Endothelial cell of hepatic sinusoid (primary cell): ENCODE data around the gene SNX2.
"Not testable (repeated sequence)": the region's sequence is repeated elsewhere in the genome, so short reads cannot be mapped to it uniquely, and the experiment has no call there.

Experiments used
- in situ Hi-C: cut with HindIII; loops from 2 replicates; pipeline ENCODE4 v1.10.0; 2017; ENCODE audit warnings: low sequenced_read_pairs

SNX2 gene

DNA sequence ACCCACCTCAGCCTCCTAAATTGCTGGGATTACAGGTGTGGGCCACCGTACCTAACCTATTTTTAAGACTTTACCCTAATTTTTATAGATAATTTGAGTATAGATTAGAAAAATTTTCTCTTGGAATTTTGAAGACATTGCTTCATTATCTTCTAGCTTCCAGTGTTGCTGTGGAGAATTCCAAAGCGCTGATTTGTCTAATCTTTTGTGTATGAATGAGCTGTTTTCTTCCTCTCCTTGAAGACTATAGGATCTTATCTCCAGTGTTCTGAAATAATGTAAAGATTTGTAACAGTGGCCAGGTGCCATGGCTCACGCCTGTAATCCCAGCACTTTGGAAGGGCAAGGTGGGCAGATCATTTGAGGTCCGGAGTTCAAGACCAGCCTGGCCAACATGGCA is 64.9 kb downstream of the SNX2 start:
- in situ Hi-C loops: no loop called here

- in situ Hi-C loops: no loop called here
Observed at GRCh38 chr5:122842016-122842580, 67.2 kb downstream of the SNX2 start.

GRCh38 chr5:122844136-122844909 is 69.4 kb downstream of the SNX2 start:
- in situ Hi-C loops: no loop called here

- in situ Hi-C loops: no loop called here
Observed at GRCh38 chr5:122844910-122845228, 70.0 kb downstream of the SNX2 start.

DNA sequence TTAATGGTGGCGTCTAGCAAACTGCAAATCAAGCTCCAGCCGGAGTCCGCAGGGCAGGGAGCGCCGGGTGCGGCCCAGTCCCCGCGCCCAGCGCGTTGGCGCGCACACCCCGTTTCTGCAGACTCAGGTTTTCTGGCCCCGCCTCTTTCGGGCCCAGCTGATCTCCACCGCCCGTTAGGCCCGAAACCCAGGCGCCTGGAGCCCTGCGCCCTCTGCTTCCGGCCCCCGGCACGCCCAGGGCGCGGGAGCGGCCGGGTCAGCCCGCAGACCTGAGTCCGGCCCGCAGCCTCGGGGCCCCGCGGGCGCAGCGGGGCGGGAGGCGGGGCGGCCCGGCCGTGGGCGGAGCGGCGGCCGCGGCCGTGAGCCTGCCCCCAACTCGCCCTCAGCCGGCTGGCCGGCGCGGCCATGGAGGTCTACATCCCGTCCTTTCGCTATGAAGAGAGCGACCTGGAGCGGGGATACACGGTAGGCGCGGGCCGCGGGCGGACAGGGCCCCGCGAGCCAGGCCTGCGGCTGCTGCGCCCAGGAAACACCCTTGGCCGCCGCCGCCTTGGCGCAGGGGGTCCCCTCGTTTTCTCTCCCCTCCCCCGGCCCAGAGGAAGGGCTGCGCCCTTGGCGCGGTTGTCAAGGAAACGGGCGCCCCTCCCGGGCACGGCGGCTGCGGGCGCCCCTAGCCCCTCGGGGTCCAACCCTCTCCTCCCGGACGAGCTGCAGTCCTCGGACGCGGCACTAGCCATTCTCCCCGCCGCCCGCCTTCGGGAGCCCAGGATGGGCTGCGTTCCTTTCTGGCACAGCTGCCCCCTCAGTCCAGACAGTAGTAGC is 70.6 kb downstream of the SNX2 start, which contains the start of gene SNX24:
TSS of gene SNX24 (plus strand) at position 385 of the 822 bp plus-strand sequence. CDS start at position 406, 21 bp downstream.
- in situ Hi-C loops: no loop called here

GRCh38 chr5:122846051-122846550 is 71.2 kb downstream of the SNX2 start:
- in situ Hi-C loops: no loop called here

DNA sequence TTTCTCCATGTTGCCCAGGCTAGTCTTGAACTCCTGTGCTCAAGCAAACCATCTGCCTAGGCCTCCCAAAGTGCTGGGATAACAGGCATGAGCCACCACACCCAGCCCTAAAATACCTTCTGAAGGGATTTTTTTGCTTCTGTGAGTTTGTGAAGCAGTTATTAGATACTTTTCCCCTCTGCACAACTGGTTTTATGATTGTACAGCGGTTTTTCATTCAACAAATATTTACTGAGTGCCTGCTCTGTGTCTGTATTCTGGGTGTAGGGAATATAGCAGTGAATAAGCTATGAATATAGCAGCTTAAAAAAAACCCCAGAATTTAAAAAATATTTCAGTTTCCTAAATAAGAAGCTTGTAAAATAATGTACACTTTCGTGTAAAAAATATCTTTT is 72.8 kb downstream of the SNX2 start:
- in situ Hi-C loops: no loop called here

DNA sequence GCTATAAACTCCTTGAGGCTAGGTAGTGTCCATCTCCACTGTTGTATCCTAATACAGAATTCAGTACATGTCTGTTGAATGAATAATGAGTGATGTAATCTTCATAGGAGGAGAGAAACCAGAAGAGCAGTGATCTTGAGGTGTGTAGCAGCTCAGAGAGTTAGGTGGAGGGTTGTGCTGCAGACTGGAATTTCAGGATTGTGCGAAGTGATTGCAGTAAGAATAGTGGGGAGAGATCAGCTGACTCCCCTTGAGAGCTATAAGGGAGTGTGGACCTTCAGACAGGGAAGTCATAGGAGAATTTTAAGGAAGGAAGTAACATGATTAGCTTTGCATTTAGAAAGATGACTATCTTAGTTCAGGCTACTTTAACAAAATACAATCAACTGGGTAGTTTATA is 74.9 kb downstream of the SNX2 start:
- in situ Hi-C loops: no loop called here

DNA sequence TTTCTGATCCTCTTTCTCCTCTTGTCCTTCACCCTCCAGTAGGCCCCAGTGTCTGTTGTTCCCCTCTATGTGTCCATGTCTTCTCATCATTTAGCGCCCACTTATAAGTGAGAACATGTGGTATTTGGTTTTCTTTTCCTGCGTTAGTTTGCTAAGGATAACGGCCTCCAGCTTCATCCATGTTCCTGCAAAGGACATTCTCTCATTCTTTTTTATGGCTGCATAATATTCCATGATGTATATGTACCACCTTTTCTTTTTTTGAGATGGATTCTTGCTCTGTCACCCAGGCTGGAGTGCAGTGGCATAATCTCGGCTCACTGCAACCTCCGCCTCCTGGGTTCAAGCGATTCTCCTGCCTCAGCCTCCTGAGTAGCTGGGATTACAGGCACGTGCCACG is 82.7 kb downstream of the SNX2 start:
- in situ Hi-C loops: not testable (repeated sequence)

DNA sequence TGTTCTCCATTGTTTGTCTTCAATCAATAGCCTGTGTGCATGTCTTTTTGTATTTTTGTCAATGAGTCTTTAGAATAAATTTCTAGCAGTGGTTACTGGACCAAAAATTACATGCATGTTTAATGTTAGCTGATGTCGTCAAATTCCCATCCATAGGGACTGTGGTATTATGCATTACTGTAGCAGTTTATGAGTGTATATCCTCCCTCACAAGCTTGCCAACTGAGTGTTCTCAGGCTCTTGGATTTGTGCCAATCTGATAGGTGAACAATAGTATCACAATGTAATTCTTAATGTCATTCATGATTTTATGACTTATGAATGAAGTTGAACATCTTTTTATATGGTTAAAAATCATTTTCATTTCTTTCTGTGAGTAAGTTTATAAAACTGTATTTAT is 83.6 kb downstream of the SNX2 start:
- in situ Hi-C loops: no loop called here

GRCh38 chr5:122863240-122863639 is 88.4 kb downstream of the SNX2 start:
- in situ Hi-C loops: no loop called here

DNA sequence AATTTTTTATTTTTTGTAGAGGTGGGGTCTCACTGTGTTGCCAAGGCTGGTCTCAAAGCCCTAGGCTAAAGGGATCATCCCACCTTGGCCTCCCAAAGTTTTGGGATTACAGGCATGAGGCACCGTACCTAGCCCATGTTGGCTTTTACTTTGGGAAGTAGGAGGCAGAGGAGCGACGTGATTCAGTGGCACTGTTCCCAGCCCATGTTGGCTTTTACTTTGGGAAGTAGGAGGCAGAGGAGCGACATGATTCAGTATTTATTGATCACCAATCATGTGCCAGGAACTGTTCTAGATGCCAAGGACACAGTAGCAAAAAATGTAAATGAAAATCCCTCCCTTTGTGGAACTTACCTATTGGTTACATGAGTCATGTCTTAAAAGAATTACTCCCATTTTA is 88.8 kb downstream of the SNX2 start:
- in situ Hi-C loops: no loop called here

- in situ Hi-C loops: no loop called here
Observed at GRCh38 chr5:122864400-122864799, 89.5 kb downstream of the SNX2 start.

GRCh38 chr5:122864842-122865241 is 90.0 kb downstream of the SNX2 start:
- in situ Hi-C loops: no loop called here

DNA sequence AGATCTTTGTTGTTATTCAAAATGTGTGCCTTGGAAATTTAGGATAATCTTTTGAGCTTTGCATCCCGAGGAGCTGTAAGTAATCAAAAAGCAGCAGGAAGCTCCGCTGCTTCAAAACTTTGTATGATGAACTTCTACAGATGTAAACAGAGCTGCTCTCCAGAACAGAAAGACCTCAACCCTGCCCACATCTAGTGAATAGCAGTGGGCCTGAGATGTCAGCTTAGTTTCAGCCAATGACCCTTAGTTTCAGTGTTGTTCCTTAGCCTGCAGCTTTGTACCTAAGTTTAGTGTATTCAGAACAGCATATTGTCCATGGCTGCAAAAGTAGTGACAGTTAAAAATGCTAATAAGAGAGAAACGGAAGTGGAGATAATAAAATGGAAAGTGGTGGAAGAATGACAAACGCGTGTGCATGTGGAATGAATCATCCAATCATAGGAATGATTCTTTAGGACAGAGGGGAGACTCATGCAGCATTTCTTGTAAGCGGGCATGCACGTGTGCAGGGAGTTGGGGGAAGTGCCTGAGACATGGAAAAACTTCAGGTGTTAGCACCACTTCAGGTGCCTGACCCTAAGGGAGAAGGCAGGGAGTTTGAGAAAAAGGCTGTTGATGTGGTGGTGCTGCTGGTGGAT is 95.5 kb downstream of the SNX2 start:
- in situ Hi-C loops: no loop called here

DNA sequence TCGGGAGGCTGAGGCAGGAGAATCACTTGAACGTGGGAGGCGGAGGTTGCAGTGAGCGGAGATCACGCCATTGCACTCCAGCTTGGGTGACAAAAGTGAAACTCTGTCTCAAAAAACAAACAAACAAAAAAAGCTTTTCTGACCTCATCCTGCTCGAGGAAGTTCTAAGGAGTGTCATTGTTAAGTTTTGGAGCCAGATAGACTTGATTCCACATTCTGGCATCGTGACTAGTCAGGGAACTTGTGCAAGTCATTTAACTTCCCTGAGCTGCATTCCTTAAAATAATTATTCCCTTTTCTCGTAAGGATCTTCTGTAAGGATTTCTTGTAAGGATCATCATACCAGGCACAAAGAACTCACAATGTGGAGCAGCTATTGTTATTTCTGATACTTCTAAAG is 96.8 kb downstream of the SNX2 start:
- in situ Hi-C loops: no loop called here

GRCh38 chr5:122874179-122874875 is 99.4 kb downstream of the SNX2 start:
- in situ Hi-C loops: no loop called here

- in situ Hi-C loops: no loop called here
Observed at GRCh38 chr5:122877518-122877917, 102.6 kb downstream of the SNX2 start.

GRCh38 chr5:122879076-122879475 is 104.2 kb downstream of the SNX2 start:
- in situ Hi-C loops: no loop called here
